Activated naive CD4-positive, alpha-beta T cell treated with Interleukin-2 at 50 U/mL for 16 hours (primary cell): ENCODE results near the gene CALCA.

ENCODE experiments used
- DNase-seq: peaks from one replicate; pipeline ENCODE4 v3.0.0-alpha.2; 2020

CALCA gene

GRCh38 chr11:14942745-14943144 lies 29.4 kb downstream of the CALCA start:
- no peak for DNase-seq

- no peak for DNase-seq
Observed at GRCh38 chr11:14938936-14939335, 33.2 kb downstream of the CALCA start.

GRCh38 chr11:14934641-14935351 lies 37.4 kb downstream of the CALCA start:
- no peak for DNase-seq

GRCh38 chr11:14932447-14932846 lies 39.7 kb downstream of the CALCA start:
- DNase-seq = no peak

- DNase-seq = no peak
Observed at GRCh38 chr11:14930369-14930768, 41.8 kb downstream of the CALCA start.

- no peak for DNase-seq
Observed at GRCh38 chr11:14927146-14927545, 45.0 kb downstream of the CALCA start.

GRCh38 chr11:14924318-14924717 lies 47.8 kb downstream of the CALCA start:
- no peak for DNase-seq
